B cell (primary cell): ENCODE results near the gene TMEM141. TPM values are rescaled to one million over a fixed set of nuclear protein-coding genes. Genes with fewer than 3 reads are reported as not detected.

ENCODE experiments used
- ATAC-seq: fragments of 200-7000 bp; cut with Tn5 transposase; one replicate; pipeline ENCODE4 v1.10.0; 2021; ENCODE audit warnings: low read depth, mild to moderate bottlenecking, moderate number of reproducible peaks, moderate library complexity
- CTCF ChIA-PET: fragments of 350-600 bp; sonication (Branson Sonifier 250); formaldehyde crosslinking; loops from one replicate; lab custom pipeline; 2021; ENCODE audit warnings: antibody characterized with exemption, inconsistent platforms; lab: Charles Lee
- POLR2A ChIA-PET: fragments of 350-600 bp; sonication (Branson Sonifier 250); formaldehyde crosslinking; loops from one replicate; lab custom pipeline; 2021; ENCODE audit warnings: antibody characterized with exemption; lab: Charles Lee
- DNase-seq: peaks from one replicate; pipeline ENCODE4 v3.0.0; 2013
- H2AFZ ChIP-seq: 2 replicates; pipeline ENCODE4 v1.6.1; 2012; ENCODE audit warnings: mild to moderate bottlenecking, low read depth, low read length; ENCODE audit not compliant: insufficient read depth, poor library complexity, severe bottlenecking
- H3K27ac ChIP-seq, 2 donors: 1 replicate in 1 of 2; 2 replicates in 1 of 2; pipeline ENCODE4 v1.5.1; 2012 to 2013; ENCODE audit warnings: low read length in 2 of 2, mild to moderate bottlenecking in 2 of 2, moderate library complexity in 1 of 2
- H3K27me3 ChIP-seq, 4 experiments: fragments of 200-600 bp in 1 of 4; sonication (generic) in 1 of 4; replicated peaks in 1 of 4; 1 replicate in 2 of 4; 2 replicates in 2 of 4; pipeline versions ENCODE4 v1.6.1 to v1.7.0; 2013 to 2016; ENCODE audit warnings: low read length in 3 of 4, mild to moderate bottlenecking in 2 of 4, mixed read lengths in 1 of 4, moderate library complexity in 1 of 4; ENCODE audit not compliant: insufficient read depth in 4 of 4, control insufficient read depth in 3 of 4; ENCODE audit errors: control extremely low read depth in 1 of 4
- H3K36me3 ChIP-seq, 2 experiments: replicated peaks in 1 of 2; 1 replicate in 1 of 2; 2 replicates in 1 of 2; pipeline versions ENCODE4 v1.6.1 to v1.7.1; 2013; ENCODE audit warnings: low read length in 1 of 2; ENCODE audit not compliant: insufficient read depth in 2 of 2, control insufficient read depth in 1 of 2; ENCODE audit errors: control extremely low read depth in 1 of 2, extremely low read depth in 1 of 2
- H3K4me1 ChIP-seq, 2 donors: fragments of 200-600 bp in 1 of 2; sonication (generic) in 1 of 2; 1 replicate in 1 of 2; 2 replicates in 1 of 2; pipeline versions ENCODE4 v1.5.1 to v1.6.1; 2013 to 2017; ENCODE audit warnings: low read length in 2 of 2; ENCODE audit not compliant: control insufficient read depth in 2 of 2, insufficient read depth in 2 of 2
- H3K4me2 ChIP-seq: replicated peaks from 2 replicates; pipeline ENCODE3; 2012; ENCODE audit warnings: mild to moderate bottlenecking, low read depth, low read length; ENCODE audit not compliant: poor library complexity, severe bottlenecking
- H3K4me3 ChIP-seq, 5 experiments: fragments of 200-600 bp in 1 of 5; sonication (generic) in 1 of 5; 1 replicate in 3 of 5; 2 replicates in 2 of 5; pipeline versions ENCODE4 v1.5.1 to v1.7.0; 2011 to 2016; ENCODE audit warnings: low read length in 4 of 5, mild to moderate bottlenecking in 4 of 5, low read depth in 2 of 5, control low read depth in 1 of 5, moderate library complexity in 1 of 5; ENCODE audit not compliant: insufficient read depth in 1 of 5; ENCODE audit errors: control extremely low read depth in 1 of 5, extremely low read depth in 1 of 5
- H3K79me2 ChIP-seq: fragments of 200-600 bp; sonication (generic); one replicate; pipeline ENCODE4 v1.6.0; 2016; ENCODE audit warnings: low read length; ENCODE audit not compliant: control insufficient read depth, insufficient read depth
- H3K9ac ChIP-seq: fragments of 200-600 bp; sonication (generic); 2 replicates; pipeline ENCODE4 v1.6.1; 2017; ENCODE audit warnings: mild to moderate bottlenecking, low read length, moderate library complexity
- H3K9me3 ChIP-seq, 3 donors: one replicate each; pipeline versions ENCODE4 v1.6.1 to v1.7.1; 2013; ENCODE audit warnings: low read length in 2 of 3; ENCODE audit not compliant: control insufficient read depth in 2 of 3, insufficient read depth in 1 of 3; ENCODE audit errors: control extremely low read depth in 1 of 3
- H4K20me1 ChIP-seq: 2 replicates; pipeline ENCODE4 v1.6.0; 2012; ENCODE audit warnings: mild to moderate bottlenecking, low read length; ENCODE audit not compliant: insufficient read depth, control insufficient read depth, poor library complexity, severe bottlenecking
- H3K27ac Mint-ChIP-seq: one replicate; pipeline ENCODE4 v1.8.0; 2021; ENCODE audit warnings: mixed read lengths
- H3K27me3 Mint-ChIP-seq: one replicate; pipeline ENCODE4 v1.8.0; 2021; ENCODE audit warnings: mixed read lengths
- H3K4me1 Mint-ChIP-seq: one replicate; pipeline ENCODE4 v1.8.0; 2021; ENCODE audit warnings: mixed read lengths
- H3K4me3 Mint-ChIP-seq: one replicate; pipeline ENCODE4 v1.8.0; 2021; ENCODE audit warnings: mixed read lengths
- H3K9me3 Mint-ChIP-seq: one replicate; pipeline ENCODE4 v1.8.0; 2022; ENCODE audit warnings: mixed read lengths; ENCODE audit not compliant: insufficient read depth
- EZH2 ChIP-seq: IDR thresholded peaks from 2 replicates; pipeline ENCODE4 v1.6.1; 2012; ENCODE audit warnings: borderline replicate concordance, low read depth, mild to moderate bottlenecking, moderate library complexity, low read length; ENCODE audit not compliant: insufficient read depth, poor library complexity, severe bottlenecking
- WGBS: methylation state at CpG from one replicate; pipeline ENCODE4 v1.1.5; 2013; ENCODE audit warnings: missing lambda C conversion rate; ENCODE audit not compliant: insufficient coverage; 5-methylcytosine and 5-hydroxymethylcytosine counted together
- intact Hi-C: fragments of 100-400 bp; cut with micrococcal nuclease; formaldehyde crosslinking; loops from one replicate; pipeline ENCODE4 v1.10.0; 2022
- polyA plus RNA-seq: library from polyadenylated mRNA; depleted of rRNA; stranded (reverse); fragments of >200 nt; gene quantifications from 2 replicates; pipeline ENCODE4 v1.2.3, GENCODE V29; 2012
- total RNA-seq, 2 donors: library from RNA; stranded (reverse); fragments of 120-200 nt in 1 of 2; gene quantifications; 1 replicate in 1 of 2; 2 replicates in 1 of 2; pipeline versions ENCODE4 v1.2.3 to v1.2.4, GENCODE V29; 2013 to 2022
- TF ChIP-seq, protein P1 (sequence below): fragments of 200-600 bp; IDR thresholded peaks from one replicate; pipeline ENCODE4 v1.8.0; 2022; ENCODE audit warnings: antibody characterized with exemption, mild to moderate bottlenecking

TMEM141 gene
- total and polyA plus RNA-seq, 2 donors (not counting 1 experiment from before 2014, with no cell fraction given), result 35.7 to 60.8 TPM

DNA sequence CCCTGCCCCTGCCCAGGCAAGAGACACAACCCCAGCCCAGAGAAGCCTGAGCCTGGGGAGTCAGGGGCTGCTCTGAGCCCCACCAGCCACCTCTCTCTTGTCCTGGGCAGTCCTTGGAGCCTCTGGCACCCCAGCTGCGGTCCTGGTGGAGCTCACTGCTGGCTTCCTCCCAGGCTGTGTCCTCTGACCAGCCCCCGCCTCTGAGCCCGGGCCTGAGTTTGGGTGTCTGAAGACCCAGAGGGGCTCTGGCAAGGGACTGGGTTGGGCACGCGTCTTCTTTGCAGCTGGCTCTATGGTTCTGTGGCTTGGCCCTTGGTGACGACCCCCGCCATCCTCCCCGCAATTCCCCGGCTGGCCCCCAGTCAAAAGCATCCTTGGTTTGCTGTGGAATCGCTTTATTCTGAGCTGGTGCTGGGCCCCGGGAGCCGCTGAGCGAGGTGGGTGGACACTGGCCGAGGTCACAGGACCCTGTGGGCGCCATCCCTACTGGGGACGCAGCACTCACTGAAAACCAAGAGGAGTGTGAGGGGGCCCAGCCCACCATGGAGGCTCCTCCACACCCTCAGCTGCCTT, 47.4 kb upstream of the TMEM141 start:
- H3K36me3 ChIP-seq, result peaks cover 0 to 12% of the 10 kb centered on the region in 2 experiments
- H3K9me3 Mint-ChIP-seq, result no peaks in the 10 kb centered on the region
- no peak overlapping the region for H2AFZ ChIP-seq
- CTCF ChIA-PET, result interaction anchor here (0.6 to 3.3 kb wide), 5 partner anchors 14 to 340 kb away, joined by 3 to 18 read pairs (median 9); partner anchors contain the start of gene LCN8
- no peaks in the 10 kb centered on the region for H3K27me3 ChIP-seq
- H3K4me1 ChIP-seq, result peaks cover 33 to 64% of the 10 kb centered on the region in 2 donors
- no peak for DNase-seq
- no peaks in the 10 kb centered on the region for H3K9me3 ChIP-seq
- H3K9ac ChIP-seq, result no peak overlapping the region
- intact Hi-C loops, result loop anchor here (2.0 kb wide), 1 partner anchor 15 kb away; the partner anchor contains the start of gene LCN8
- 93% methylated on average over 14 of the region's 16 CpGs for WGBS
- H3K4me1 Mint-ChIP-seq, result peaks cover 56% of the 10 kb centered on the region
- no peak overlapping the region for H3K27ac ChIP-seq
- H3K4me2 ChIP-seq, result peak overlapping the region; percentile 91
- POLR2A ChIA-PET, result interaction anchor here (1.3 to 2.3 kb wide), 2 partner anchors 14 kb away, joined by 3 to 12 read pairs; no protein-coding TSS in a partner anchor
- H4K20me1 ChIP-seq, result peaks cover 26% of the 10 kb centered on the region
- peaks cover 36% of the 10 kb centered on the region for H3K79me2 ChIP-seq
- no peak for ATAC-seq
- H3K27me3 Mint-ChIP-seq, result no peaks in the 10 kb centered on the region
- TF ChIP-seq, protein P1, sequence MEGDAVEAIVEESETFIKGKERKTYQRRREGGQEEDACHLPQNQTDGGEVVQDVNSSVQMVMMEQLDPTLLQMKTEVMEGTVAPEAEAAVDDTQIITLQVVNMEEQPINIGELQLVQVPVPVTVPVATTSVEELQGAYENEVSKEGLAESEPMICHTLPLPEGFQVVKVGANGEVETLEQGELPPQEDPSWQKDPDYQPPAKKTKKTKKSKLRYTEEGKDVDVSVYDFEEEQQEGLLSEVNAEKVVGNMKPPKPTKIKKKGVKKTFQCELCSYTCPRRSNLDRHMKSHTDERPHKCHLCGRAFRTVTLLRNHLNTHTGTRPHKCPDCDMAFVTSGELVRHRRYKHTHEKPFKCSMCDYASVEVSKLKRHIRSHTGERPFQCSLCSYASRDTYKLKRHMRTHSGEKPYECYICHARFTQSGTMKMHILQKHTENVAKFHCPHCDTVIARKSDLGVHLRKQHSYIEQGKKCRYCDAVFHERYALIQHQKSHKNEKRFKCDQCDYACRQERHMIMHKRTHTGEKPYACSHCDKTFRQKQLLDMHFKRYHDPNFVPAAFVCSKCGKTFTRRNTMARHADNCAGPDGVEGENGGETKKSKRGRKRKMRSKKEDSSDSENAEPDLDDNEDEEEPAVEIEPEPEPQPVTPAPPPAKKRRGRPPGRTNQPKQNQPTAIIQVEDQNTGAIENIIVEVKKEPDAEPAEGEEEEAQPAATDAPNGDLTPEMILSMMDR, result no peak
- no peak for TF ChIP-seq EZH2
- H3K4me3 ChIP-seq, result no peak overlapping the region
- H3K4me3 Mint-ChIP-seq, result peak overlapping the region; percentile 91
- H3K27ac Mint-ChIP-seq, result peak overlapping the region; percentile 80

DNA sequence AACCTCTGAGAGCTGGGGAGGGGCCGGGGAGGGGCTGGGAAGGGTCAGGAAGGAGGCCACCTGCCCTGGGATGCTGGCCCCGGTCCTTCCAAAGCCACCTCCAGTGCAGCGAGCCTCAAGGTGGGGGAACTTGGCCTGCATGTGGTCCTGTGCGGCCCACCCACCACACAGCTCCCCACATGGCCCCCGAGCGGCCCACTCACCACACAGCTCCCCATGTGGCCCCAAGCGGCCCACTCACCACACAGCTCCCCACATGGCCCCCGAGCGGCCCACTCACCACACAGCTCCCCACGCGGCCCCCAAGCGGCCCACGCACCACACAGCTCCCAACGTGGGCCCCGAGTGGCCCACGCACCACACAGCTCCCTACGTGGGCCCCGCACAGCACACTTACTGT, 46.4 kb upstream of the TMEM141 start:
- H3K27ac ChIP-seq, result no peak overlapping the region

More for the DNA sequence above, 46.4 kb upstream of the TMEM141 start:
- H3K4me2 ChIP-seq, result no peak overlapping the region
- H3K4me3 ChIP-seq, result no peak overlapping the region
- Mint-ChIP-seq H3K4me1 (peaks cover 67% of the 10 kb centered on the region), H3K27ac (peak overlapping the region; percentile 59), H3K9me3 (no peaks in the 10 kb centered on the region), H3K4me3 (no peak overlapping the region), H3K27me3 (no peaks in the 10 kb centered on the region)
- no peaks in the 10 kb centered on the region for H3K27me3 ChIP-seq
- no peak overlapping the region for H3K9ac ChIP-seq
- 83% methylated on average over 11 of the region's 18 CpGs for WGBS
- ATAC-seq, result no peak
- intact Hi-C loops, result no loop called here
- peaks cover 15% of the 10 kb centered on the region for H4K20me1 ChIP-seq
- H3K36me3 ChIP-seq, result peaks cover 0 to 3% of the 10 kb centered on the region in 2 experiments
- no peak for TF ChIP-seq EZH2
- TF ChIP-seq, protein P1, result no peak
- H2AFZ ChIP-seq, result no peak overlapping the region
- ChIA-PET CTCF (interaction anchor here (2.5 to 3.3 kb wide), 2 partner anchors 16 to 22 kb away, joined by 9 to 18 read pairs; no protein-coding TSS in a partner anchor), POLR2A (interaction anchor here (1.2 to 2.3 kb wide), 4 partner anchors 10 to 18 kb away, joined by 4 to 12 read pairs (median 10); partner anchors contain the start of gene LCN8)
- peaks cover 43 to 74% of the 10 kb centered on the region in 2 donors for H3K4me1 ChIP-seq
- H3K79me2 ChIP-seq, result peaks cover 36% of the 10 kb centered on the region
- no peak for DNase-seq
- H3K9me3 ChIP-seq, result peaks cover 0 to 2% (median 0%) of the 10 kb centered on the region in 3 donors
